IPS-18c (cell line): ENCODE data around the gene CLDN18.

Source experiments
- H3K4me3 ChIP-seq: 2 replicates; pipeline ENCODE4 v1.7.0; 2013; ENCODE audit warnings: low read depth, mild to moderate bottlenecking, low read length, moderate library complexity; ENCODE audit not compliant: insufficient read depth
- H3K9me3 ChIP-seq: one replicate; pipeline ENCODE4 v1.6.1; 2013; ENCODE audit warnings: mild to moderate bottlenecking, low read length, moderate library complexity; ENCODE audit not compliant: control insufficient read depth, insufficient read depth

CLDN18 gene

GRCh38 chr3:138009476-138010272, at the start of gene CLDN18:
Gene CLDN18 (plus strand): TSS chr3:138010165. CDS start chr3:138010226, 61 bp downstream.
- Histone ChIP-seq H3K4me3 (no peak within 1 kb of the TSS), H3K9me3 (no peaks in the 10 kb centered on the region)

GRCh38 chr3:137962251-137962650, 47.7 kb upstream of the CLDN18 start:
- Histone ChIP-seq H3K4me3 (no peak overlapping the region), H3K9me3 (peaks cover 2% of the 10 kb centered on the region)

GRCh38 chr3:137963463-137963862, 46.5 kb upstream of the CLDN18 start:
- peaks cover 2% of the 10 kb centered on the region for H3K9me3 ChIP-seq
- no peak overlapping the region for H3K4me3 ChIP-seq

- no peak overlapping the region for H3K4me3 ChIP-seq
- H3K9me3 ChIP-seq, result no peaks in the 10 kb centered on the region
Observed at GRCh38 chr3:137970914-137971831, 38.8 kb upstream of the CLDN18 start.

GRCh38 chr3:137972396-137972795, 37.6 kb upstream of the CLDN18 start:
- Histone ChIP-seq H3K9me3 (no peaks in the 10 kb centered on the region), H3K4me3 (no peak overlapping the region)

GRCh38 chr3:137978328-137978727, 31.6 kb upstream of the CLDN18 start:
- Histone ChIP-seq H3K4me3 (no peak overlapping the region), H3K9me3 (no peaks in the 10 kb centered on the region)

GRCh38 chr3:137987723-137988122, 22.2 kb upstream of the CLDN18 start:
- Histone ChIP-seq H3K9me3 (no peaks in the 10 kb centered on the region), H3K4me3 (no peak overlapping the region)

GRCh38 chr3:137988152-137988551, 21.8 kb upstream of the CLDN18 start:
- Histone ChIP-seq H3K4me3 (no peak overlapping the region), H3K9me3 (no peaks in the 10 kb centered on the region)

GRCh38 chr3:137988982-137989381, 21.0 kb upstream of the CLDN18 start:
- Histone ChIP-seq H3K9me3 (no peaks in the 10 kb centered on the region), H3K4me3 (no peak overlapping the region)

GRCh38 chr3:137990427-137990826, 19.5 kb upstream of the CLDN18 start:
- no peaks in the 10 kb centered on the region for H3K9me3 ChIP-seq
- no peak overlapping the region for H3K4me3 ChIP-seq

GRCh38 chr3:137992592-137992991, 17.4 kb upstream of the CLDN18 start:
- H3K9me3 ChIP-seq, result no peaks in the 10 kb centered on the region
- no peak overlapping the region for H3K4me3 ChIP-seq

- Histone ChIP-seq H3K4me3 (no peak overlapping the region), H3K9me3 (no peaks in the 10 kb centered on the region)
Observed at GRCh38 chr3:137998121-137999042, 11.6 kb upstream of the CLDN18 start.

GRCh38 chr3:138003069-138003468, 6.9 kb upstream of the CLDN18 start:
- H3K4me3 ChIP-seq, result no peak overlapping the region
- no peaks in the 10 kb centered on the region for H3K9me3 ChIP-seq

GRCh38 chr3:138005627-138006026, 4.3 kb upstream of the CLDN18 start:
- Histone ChIP-seq H3K9me3 (no peaks in the 10 kb centered on the region), H3K4me3 (no peak overlapping the region)

GRCh38 chr3:138007898-138008297, 2.1 kb upstream of the CLDN18 start:
- no peaks in the 10 kb centered on the region for H3K9me3 ChIP-seq
- H3K4me3 ChIP-seq, result no peak overlapping the region

GRCh38 chr3:138010273-138010590, 267 bp downstream of the CLDN18 start:
- no peaks in the 10 kb centered on the region for H3K9me3 ChIP-seq
- H3K4me3 ChIP-seq, result no peak overlapping the region

- H3K4me3 ChIP-seq, result no peak overlapping the region
- H3K9me3 ChIP-seq, result no peaks in the 10 kb centered on the region
Observed at GRCh38 chr3:138011722-138012121, 1.8 kb downstream of the CLDN18 start.
